ENCODE measurements around the gene C1orf56.
A peak's percentile ranks its signal among the peaks of the same experiment; 100 is the strongest.

The C1orf56 gene, protein sequence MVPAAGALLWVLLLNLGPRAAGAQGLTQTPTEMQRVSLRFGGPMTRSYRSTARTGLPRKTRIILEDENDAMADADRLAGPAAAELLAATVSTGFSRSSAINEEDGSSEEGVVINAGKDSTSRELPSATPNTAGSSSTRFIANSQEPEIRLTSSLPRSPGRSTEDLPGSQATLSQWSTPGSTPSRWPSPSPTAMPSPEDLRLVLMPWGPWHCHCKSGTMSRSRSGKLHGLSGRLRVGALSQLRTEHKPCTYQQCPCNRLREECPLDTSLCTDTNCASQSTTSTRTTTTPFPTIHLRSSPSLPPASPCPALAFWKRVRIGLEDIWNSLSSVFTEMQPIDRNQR

DNA sequence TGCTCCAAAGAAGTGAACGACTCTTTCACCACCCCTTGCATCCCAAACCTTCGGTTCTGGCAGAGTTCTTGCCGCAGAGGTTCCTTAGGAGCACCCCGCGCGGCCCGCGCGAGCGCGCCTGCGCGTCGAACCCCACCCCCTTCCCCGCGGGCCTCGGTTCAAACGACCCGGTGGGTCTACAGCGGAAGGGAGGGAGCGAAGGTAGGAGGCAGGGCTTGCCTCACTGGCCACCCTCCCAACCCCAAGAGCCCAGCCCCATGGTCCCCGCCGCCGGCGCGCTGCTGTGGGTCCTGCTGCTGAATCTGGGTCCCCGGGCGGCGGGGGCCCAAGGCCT, at the start of gene C1orf56:
TSS of gene C1orf56 (plus strand) at position 161 of the 334 bp plus-strand sequence. CDS start at position 258, 97 bp downstream.
- DNase-seq (ENCODE audit: low spot score in 2 of 2): peak; percentile 47 to 84
- H3K36me3 ChIP-seq (replicated peaks): peaks cover 12% of the 10 kb centered on the region
- no peaks in the 10 kb centered on the region for H3K27me3 ChIP-seq (ENCODE audit: low read depth)
- H3K4me1 ChIP-seq: peaks cover 11% of the 10 kb centered on the region
- in situ Hi-C loops (cut with MboI; ENCODE audit: low sequenced_read_pairs): no loop called here
- H3K9me3 ChIP-seq: no peaks in the 10 kb centered on the region
- H3K4me3 ChIP-seq: peak within 1 kb of the TSS; percentile 46

DNA sequence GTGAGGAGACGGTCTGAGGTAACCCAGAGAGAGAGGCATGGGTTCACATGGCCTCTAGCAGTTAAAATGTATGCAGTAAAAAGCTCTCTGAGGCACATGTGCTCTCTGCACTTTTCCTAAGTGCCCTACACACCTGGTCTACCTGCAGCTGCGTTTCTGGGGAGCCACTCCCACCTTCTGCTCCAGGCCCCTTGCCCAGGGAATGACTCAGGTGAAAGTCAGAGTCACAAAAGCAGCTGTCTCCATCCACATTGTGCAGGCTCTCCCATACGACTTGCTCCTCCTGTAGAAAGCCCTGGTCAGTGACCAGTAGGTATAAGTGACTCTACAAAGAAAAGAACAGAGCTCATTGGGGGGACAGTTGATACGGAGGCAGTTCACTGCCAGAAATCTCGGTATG, 49.6 kb upstream of the C1orf56 start:
- in situ Hi-C loops (cut with MboI; ENCODE audit: low sequenced_read_pairs): no loop called here
- DNase-seq (ENCODE audit: low spot score in 2 of 2): no peak
- Histone ChIP-seq H3K4me3 (no peak overlapping the region), H3K9me3 (no peaks in the 10 kb centered on the region), H3K36me3 (replicated peaks) (peaks cover 7% of the 10 kb centered on the region), H3K27me3 (ENCODE audit: low read depth) (no peaks in the 10 kb centered on the region), H3K4me1 (no peaks in the 10 kb centered on the region)

DNA sequence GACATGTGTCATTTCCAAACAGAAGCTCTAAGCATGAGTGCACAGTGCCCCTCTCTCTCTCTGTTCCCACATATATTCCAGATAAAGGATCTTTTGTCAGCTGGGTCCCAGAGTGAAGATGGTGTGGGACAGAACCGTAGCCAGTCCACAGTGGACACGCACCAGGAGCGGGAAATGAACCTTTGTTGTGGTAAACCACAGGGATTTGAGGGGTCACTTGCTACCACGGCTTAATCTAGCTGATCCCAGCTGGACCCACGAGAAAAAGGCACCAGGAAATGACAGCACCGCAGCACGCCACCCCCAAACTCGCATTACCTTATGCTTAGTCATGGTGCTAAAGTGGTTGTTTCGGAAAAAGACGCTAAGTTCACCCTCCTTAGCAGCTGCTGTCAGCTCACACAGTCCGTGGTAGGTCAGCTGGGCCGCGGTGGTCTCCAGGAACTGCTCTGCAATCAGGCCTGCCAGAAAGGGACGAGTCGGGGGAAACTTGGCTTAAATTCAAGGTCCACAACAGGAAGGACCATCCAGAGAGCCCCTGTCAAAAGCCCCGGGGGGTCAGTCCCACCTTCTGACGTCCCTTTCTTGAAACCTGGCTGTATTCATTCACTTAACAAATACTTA, 48.4 kb upstream of the C1orf56 start:
- DNase-seq (ENCODE audit: low spot score in 2 of 2): no peak
- Histone ChIP-seq H3K27me3 (ENCODE audit: low read depth) (no peaks in the 10 kb centered on the region), H3K4me3 (no peak overlapping the region), H3K36me3 (replicated peaks) (peaks cover 7% of the 10 kb centered on the region), H3K4me1 (peaks cover 2% of the 10 kb centered on the region; the same call in 1 of the 2 replicates), H3K9me3 (no peaks in the 10 kb centered on the region)
- in situ Hi-C loops (cut with MboI; ENCODE audit: low sequenced_read_pairs): no loop called here

DNA sequence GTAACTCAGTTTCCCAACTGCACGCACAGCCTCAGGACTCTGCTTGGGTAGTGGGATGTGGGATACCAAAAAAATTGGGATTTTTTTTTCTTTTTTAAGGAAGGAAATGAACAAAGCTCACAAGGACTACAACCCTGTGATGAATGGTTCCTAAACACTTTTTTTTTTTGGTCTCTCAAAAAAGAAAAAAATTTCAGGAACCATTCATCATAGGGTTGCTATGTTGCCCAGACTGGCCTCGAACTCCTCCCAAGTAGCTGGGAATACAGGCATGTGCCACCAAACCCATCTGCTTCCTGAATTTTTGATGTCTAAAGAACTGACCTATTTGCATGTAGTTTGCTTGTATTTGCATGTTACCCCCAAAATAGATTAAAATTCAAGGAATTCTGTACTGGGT, 47.6 kb upstream of the C1orf56 start:
- Histone ChIP-seq H3K4me1 (peaks cover 2% of the 10 kb centered on the region; the same call in 1 of the 2 replicates), H3K4me3 (no peak overlapping the region), H3K36me3 (replicated peaks) (peaks cover 7% of the 10 kb centered on the region), H3K27me3 (ENCODE audit: low read depth) (no peaks in the 10 kb centered on the region), H3K9me3 (no peaks in the 10 kb centered on the region)
- no peak for DNase-seq (ENCODE audit: low spot score in 2 of 2)
- in situ Hi-C loops (cut with MboI; ENCODE audit: low sequenced_read_pairs): no loop called here

DNA sequence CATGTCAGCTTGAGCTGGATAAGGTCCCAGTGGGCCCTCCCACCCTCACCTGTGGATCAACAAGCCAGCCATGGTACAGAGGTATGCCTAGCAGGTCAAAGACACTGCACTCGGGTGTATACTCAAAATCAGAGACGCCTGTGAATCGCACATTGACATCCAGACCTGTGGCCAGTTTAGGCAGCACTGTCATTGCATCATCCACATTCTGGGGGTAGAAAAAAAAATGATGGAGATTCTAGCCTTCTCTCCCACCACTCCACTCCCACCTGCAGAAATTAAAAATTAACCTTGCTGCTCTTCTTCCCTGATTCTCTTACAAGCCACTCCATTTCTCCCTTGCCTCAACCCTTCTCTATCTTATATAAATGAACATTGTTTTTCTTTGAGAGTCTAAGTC, 47.1 kb upstream of the C1orf56 start:
- Histone ChIP-seq H3K36me3 (replicated peaks) (peaks cover 7% of the 10 kb centered on the region), H3K9me3 (no peaks in the 10 kb centered on the region), H3K4me1 (peaks cover 2% of the 10 kb centered on the region; the same call in 1 of the 2 replicates), H3K27me3 (ENCODE audit: low read depth) (no peaks in the 10 kb centered on the region), H3K4me3 (no peak overlapping the region)
- in situ Hi-C loops (cut with MboI; ENCODE audit: low sequenced_read_pairs): no loop called here
- DNase-seq (ENCODE audit: low spot score in 2 of 2): no peak

DNA sequence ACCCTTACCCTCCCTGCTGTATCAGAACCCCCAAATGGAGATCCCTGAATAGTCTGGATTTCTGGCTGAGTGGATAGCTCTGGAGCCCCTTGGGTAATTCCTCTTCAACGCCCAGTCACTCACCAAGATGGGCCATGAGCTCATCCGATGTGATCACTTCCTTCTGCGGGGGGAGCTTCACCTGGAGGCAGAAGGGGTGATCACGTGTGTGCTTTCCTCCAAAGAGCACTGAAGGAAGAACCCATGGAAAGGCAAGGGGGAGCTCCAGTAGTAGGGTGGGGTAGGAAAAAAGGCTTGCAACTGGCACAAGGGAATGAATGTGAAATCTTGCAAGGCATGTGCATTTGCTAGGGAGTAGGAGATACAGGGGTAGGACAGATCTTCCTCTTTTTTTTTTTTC, 45.9 kb upstream of the C1orf56 start:
- Histone ChIP-seq H3K4me3 (no peak overlapping the region), H3K27me3 (ENCODE audit: low read depth) (no peaks in the 10 kb centered on the region), H3K4me1 (peaks cover 4% of the 10 kb centered on the region), H3K9me3 (no peaks in the 10 kb centered on the region), H3K36me3 (replicated peaks) (peaks cover 7% of the 10 kb centered on the region)
- in situ Hi-C loops (cut with MboI; ENCODE audit: low sequenced_read_pairs): no loop called here
- no peak for DNase-seq (ENCODE audit: low spot score in 2 of 2)

DNA sequence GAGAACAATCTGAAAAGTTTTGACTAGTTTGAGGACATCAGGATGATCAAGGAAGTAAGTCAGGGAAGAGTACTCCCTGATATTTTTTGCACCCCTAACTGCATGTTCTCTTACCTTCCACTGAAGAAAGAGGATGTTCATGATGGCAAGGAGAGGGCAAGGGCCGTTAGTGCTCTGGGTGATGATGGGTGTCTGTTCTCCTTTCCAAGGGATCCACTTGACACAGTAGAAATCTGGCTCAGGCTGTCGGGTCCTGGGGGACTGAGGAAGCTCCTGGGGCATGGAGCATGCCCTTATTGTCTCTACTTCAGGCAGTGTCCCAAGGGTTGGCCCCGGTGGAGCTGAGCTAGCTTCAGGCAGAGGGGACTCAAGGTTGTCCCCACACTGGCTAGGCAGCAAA, 45.5 kb upstream of the C1orf56 start:
- peaks cover 7% of the 10 kb centered on the region for H3K4me1 ChIP-seq
- H3K36me3 ChIP-seq (replicated peaks): peaks cover 7% of the 10 kb centered on the region
- no peak for DNase-seq (ENCODE audit: low spot score in 2 of 2)
- H3K27me3 ChIP-seq (ENCODE audit: low read depth): no peaks in the 10 kb centered on the region
- in situ Hi-C loops (cut with MboI; ENCODE audit: low sequenced_read_pairs): no loop called here
- no peaks in the 10 kb centered on the region for H3K9me3 ChIP-seq
- no peak overlapping the region for H3K4me3 ChIP-seq

DNA sequence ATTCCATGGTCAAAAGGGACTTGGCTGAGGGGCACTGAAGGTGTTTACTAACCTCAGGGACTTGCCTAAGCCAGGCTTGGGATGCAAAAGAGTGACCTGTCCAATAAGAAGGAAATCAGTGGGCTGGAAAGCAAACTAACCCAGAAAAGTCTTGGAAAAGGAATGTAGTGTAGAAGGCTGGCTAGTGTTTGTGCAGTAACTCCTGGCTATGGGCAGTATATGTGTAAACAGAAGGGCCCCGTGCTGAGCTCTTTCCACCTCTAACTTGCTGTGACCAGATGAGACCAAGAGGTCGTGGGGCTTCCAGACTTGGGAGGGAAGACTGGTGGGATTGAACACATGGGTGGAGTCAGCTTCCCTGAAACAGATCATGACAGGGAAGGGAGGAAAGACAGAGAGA, 44.9 kb upstream of the C1orf56 start:
- Histone ChIP-seq H3K36me3 (replicated peaks) (peaks cover 3% of the 10 kb centered on the region), H3K27me3 (ENCODE audit: low read depth) (no peaks in the 10 kb centered on the region), H3K4me3 (no peak overlapping the region), H3K4me1 (peaks cover 12% of the 10 kb centered on the region), H3K9me3 (no peaks in the 10 kb centered on the region)
- in situ Hi-C loops (cut with MboI; ENCODE audit: low sequenced_read_pairs): no loop called here
- DNase-seq (ENCODE audit: low spot score in 2 of 2): no peak

DNA sequence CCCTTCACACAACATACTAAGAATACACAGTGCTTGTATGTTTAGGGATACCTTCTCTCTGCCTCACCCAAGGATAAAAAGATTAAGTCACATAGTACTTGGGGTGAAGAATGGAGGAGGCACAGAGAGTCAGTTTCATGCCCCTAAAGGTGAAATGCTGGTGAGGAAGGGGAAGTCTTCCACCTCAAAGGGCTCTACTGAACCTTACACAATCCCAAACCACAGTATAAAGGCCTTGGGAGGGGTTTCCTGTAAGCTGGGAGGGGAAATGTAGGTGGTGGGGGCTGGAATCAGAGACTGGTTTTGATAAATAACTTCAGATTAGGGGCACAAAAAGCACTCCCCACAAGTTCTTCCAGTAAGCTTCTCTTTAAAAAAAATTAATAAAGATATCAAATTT, 44.4 kb upstream of the C1orf56 start:
- peaks cover 16% of the 10 kb centered on the region for H3K4me1 ChIP-seq
- H3K4me3 ChIP-seq: no peak overlapping the region
- H3K9me3 ChIP-seq: no peaks in the 10 kb centered on the region
- no peaks in the 10 kb centered on the region for H3K27me3 ChIP-seq (ENCODE audit: low read depth)
- DNase-seq (ENCODE audit: low spot score in 2 of 2): no peak
- in situ Hi-C loops (cut with MboI; ENCODE audit: low sequenced_read_pairs): no loop called here
- no peaks in the 10 kb centered on the region; the same call in 1 of the 2 replicates for H3K36me3 ChIP-seq (replicated peaks)

DNA sequence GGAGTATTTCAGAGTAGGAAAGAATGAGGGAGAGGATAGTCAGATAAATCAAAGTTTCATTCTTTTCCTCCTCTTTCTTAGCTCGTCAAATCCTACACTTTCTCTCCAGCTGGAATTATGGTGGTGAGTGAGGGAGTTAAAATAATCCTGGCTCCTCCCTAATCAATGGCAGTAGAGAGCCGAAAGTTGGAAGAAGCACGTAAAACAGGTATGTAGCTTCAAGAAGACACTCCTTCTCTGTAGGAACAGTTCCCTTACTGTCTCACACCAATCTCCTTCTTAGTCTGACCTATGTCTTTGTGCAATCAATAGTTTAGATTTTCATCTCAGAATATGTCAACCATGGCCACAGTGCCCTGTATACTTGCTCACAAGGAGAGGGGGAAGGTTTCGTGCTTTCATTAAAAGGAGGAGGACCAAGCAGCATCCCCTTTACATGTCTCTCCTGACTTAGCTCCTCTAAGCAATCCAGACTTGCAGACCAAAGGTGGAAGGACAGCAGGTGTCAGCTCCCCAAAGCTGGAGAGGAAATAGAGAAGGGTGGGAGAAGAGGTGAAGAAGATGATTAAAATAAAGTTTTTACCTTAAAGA, 41.7 kb upstream of the C1orf56 start:
- in situ Hi-C loops (cut with MboI; ENCODE audit: low sequenced_read_pairs): no loop called here
- H3K36me3 ChIP-seq (replicated peaks): no peaks in the 10 kb centered on the region; the same call in 1 of the 2 replicates
- H3K4me1 ChIP-seq: peaks cover 22% of the 10 kb centered on the region
- peak overlapping the region; percentile 25 for H3K4me3 ChIP-seq
- H3K9me3 ChIP-seq: no peaks in the 10 kb centered on the region
- H3K27me3 ChIP-seq (ENCODE audit: low read depth): no peaks in the 10 kb centered on the region
- DNase-seq (ENCODE audit: low spot score in 2 of 2): no peak

DNA sequence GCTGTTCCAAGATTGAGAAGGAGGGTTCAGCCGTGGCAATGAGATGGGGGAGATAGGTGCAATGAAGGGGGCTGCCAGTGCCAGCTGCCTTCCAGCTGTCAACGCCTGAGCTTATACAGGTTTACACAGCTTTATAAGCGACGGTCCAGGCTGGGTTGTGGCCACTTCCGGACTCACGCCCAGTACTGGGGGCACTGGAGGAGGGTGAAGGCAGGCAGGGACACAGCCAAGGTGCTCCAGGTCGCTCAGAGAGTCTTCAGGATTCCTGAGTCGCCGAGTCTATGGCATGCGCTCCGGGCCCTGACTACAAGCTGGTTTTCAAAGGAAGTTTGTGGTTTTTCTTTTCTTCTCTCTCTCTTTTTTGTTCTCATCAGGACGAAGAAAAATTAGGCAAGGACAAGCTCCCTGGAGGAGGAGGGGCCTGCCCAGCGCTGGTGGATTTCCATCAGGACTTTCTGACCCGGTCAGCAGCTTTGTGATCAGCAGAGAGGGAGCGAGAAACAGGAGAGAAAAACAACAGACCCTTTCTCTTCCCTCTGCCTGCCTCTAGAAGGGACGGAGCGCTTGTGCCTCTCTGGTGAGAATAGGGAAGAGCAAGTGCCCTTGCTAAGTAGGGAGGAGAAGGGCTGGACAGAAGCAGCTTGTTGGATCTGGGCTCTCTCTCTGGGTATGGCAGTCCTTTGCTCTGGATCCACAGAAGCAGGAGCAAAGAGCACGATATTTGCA, 41.1 kb upstream of the C1orf56 start, which contains the start of gene MINDY1:
TSS of gene MINDY1 (minus strand) at position 576 of the 726 bp plus-strand sequence. CDS start 4,285 bp downstream, outside the sequence.
- H3K27me3 ChIP-seq (ENCODE audit: low read depth): no peaks in the 10 kb centered on the region
- in situ Hi-C loops (cut with MboI; ENCODE audit: low sequenced_read_pairs): no loop called here
- H3K4me3 ChIP-seq: peak within 1 kb of the TSS; percentile 60
- H3K9me3 ChIP-seq: no peaks in the 10 kb centered on the region
- H3K36me3 ChIP-seq (replicated peaks): no peaks in the 10 kb centered on the region; the same call in 1 of the 2 replicates
- H3K4me1 ChIP-seq: peaks cover 22% of the 10 kb centered on the region
- peak; percentile 83 to 88 for DNase-seq (ENCODE audit: low spot score in 2 of 2)

DNA sequence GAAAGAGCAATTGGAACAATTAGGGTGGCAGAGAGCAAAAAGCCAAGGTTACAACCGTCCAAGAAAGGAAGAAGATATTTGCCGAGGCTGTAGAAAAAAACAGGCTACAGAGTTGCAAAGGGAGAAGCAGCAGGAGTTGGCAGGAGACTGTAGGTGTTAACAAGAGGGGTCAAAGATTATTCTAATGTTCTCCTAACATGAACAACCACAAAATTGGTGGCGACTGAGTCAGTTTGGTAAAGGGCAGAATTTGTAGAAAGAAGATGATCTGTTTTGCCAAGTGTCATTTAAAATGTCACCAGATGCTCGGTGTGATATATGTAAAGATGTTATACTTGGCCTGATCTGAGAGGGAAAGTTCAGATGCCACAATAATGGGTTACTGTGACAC, 39.7 kb upstream of the C1orf56 start:
- in situ Hi-C loops (cut with MboI; ENCODE audit: low sequenced_read_pairs): no loop called here
- no peak for DNase-seq (ENCODE audit: low spot score in 2 of 2)
- no peaks in the 10 kb centered on the region for H3K27me3 ChIP-seq (ENCODE audit: low read depth)
- H3K36me3 ChIP-seq (replicated peaks): no peaks in the 10 kb centered on the region
- peak overlapping the region; percentile 60 for H3K4me3 ChIP-seq
- H3K4me1 ChIP-seq: peaks cover 22% of the 10 kb centered on the region
- H3K9me3 ChIP-seq: no peaks in the 10 kb centered on the region

DNA sequence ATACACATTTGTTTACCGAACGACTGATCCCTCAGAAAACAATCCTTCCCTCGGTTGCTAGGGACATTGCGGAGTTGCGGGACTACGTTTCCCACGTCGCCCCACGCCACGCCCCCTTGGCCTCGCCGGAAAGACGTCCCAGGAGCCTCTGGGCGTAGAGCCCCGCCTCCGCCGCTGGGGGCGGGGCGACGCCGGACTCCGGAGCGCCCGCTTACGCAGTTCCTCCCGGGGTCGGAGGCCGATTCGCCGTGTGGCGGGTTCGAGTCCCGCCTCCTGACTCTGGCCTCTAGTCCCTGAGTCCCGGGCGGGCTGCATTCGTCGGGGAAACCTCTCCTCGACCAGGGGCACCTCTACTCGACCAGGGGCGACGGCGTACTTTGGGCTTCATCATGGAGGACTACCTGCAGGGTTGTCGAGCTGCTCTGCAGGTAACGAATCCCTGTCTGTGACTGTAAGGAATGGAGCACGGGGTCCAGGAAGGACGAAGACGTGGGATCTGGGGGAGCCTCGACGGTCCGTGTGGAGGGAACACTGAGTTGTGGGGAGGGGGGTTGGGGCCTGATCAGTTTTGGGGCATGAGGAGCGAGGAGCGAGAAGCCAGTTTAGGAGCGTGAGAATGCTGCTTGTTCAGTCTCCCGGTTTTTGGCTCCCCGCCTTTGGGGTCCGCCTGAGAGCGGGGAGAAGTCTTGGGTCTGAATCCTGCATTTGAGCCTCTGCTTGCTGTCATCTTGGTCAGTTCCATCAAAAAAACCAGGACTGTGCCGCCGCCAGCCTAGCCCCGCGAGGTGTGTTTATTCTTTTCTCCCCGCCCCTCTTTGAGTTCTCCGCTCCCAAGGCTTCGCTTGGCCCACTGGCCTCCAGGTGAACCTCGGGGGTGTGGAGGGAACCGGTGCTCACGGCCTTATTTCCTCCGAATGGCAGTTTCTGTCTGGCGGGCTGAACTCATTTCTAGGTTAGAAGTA, 39.0 kb upstream of the C1orf56 start, which contains the start of gene PRUNE1:
TSS of gene PRUNE1 (plus strand) at position 206 of the 962 bp plus-strand sequence. CDS start at position 390, 184 bp downstream.
- Histone ChIP-seq H3K4me1 (peaks cover 22% of the 10 kb centered on the region), H3K27me3 (ENCODE audit: low read depth) (no peaks in the 10 kb centered on the region), H3K4me3 (peak within 1 kb of the TSS; percentile 60), H3K36me3 (replicated peaks) (no peaks in the 10 kb centered on the region), H3K9me3 (no peaks in the 10 kb centered on the region)
- peak; percentile 92 to 99 for DNase-seq (ENCODE audit: low spot score in 2 of 2)
- in situ Hi-C loops (cut with MboI; ENCODE audit: low sequenced_read_pairs): no loop called here
